Glutamatergic neuron (in vitro differentiated cells): ENCODE results near the gene PSD2. TPM values are rescaled to one million over a fixed set of nuclear protein-coding genes. Genes with fewer than 3 reads are reported as not detected.

Experiments used
- DNase-seq: peaks from one replicate; pipeline ENCODE4 v3.0.0; 2022
- H3K27ac Mint-ChIP-seq: one replicate; pipeline ENCODE4 v1.8.0; 2020; ENCODE audit warnings: mild to moderate bottlenecking, mixed read lengths, inconsistent platforms; ENCODE audit not compliant: unreplicated experiment
- H3K27me3 Mint-ChIP-seq: one replicate; pipeline ENCODE4 v1.8.0; 2020; ENCODE audit warnings: mild to moderate bottlenecking, moderate library complexity, mixed read lengths, inconsistent platforms; ENCODE audit not compliant: unreplicated experiment
- H3K36me3 Mint-ChIP-seq: one replicate; pipeline ENCODE4 v1.8.0; 2020; ENCODE audit warnings: mild to moderate bottlenecking, mixed read lengths, inconsistent platforms; ENCODE audit not compliant: unreplicated experiment
- H3K4me1 Mint-ChIP-seq: one replicate; pipeline ENCODE4 v1.8.0; 2020; ENCODE audit warnings: mild to moderate bottlenecking, low read depth, mixed read lengths, inconsistent platforms; ENCODE audit not compliant: unreplicated experiment
- H3K4me3 Mint-ChIP-seq: one replicate; pipeline ENCODE4 v1.8.0; 2020; ENCODE audit warnings: mild to moderate bottlenecking, mixed read lengths, inconsistent platforms; ENCODE audit not compliant: unreplicated experiment
- H3K9me3 Mint-ChIP-seq: one replicate; pipeline ENCODE4 v1.8.0; 2020; ENCODE audit warnings: mild to moderate bottlenecking, moderate library complexity, mixed read lengths, inconsistent platforms; ENCODE audit not compliant: unreplicated experiment
- CTCF ChIP-seq: fragments of 200-600 bp; sonication (generic); IDR thresholded peaks from one replicate; pipeline ENCODE4 v1.5.0; 2021; ENCODE audit not compliant: partially characterized antibody, unreplicated experiment
- total RNA-seq: library from RNA; stranded (reverse); fragmentation: NEBNext Ultra II Directional; extraction: Animal tissue kit (Norgen Biotek cat#: 25700); gene quantifications from one replicate; pipeline ENCODE4 v1.2.1, GENCODE V29; 2021; ENCODE audit not compliant: unreplicated experiment

Gene PSD2
- total RNA-seq, 1 donor from 2014 or later = 2.3 TPM

DNA sequence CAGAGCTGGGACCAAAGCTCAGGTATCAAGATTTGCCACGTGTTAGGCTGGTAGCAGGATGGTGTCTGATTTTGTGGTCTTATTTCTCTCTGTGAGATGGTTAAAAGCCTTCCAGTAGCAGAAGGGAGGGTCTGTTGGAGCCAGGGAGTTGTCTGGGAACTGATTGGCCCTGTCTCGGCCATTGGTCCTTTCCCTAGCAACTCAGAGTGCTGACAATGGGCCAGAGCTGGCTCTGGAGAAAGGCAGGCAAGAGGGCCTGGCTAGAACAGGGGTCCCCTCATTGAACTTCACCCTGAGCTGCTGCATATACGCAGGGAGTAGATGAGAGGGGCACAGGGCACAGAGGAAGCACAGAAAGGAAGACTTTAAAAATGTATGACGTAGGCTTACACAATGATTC is 92.8 kb downstream of the PSD2 start:
- H3K27me3 Mint-ChIP-seq = peaks cover 12% of the 10 kb centered on the region
- no peak for DNase-seq
- no peaks in the 10 kb centered on the region for H3K36me3 Mint-ChIP-seq
- no peak overlapping the region for H3K27ac Mint-ChIP-seq
- H3K4me3 Mint-ChIP-seq = no peak overlapping the region
- H3K4me1 Mint-ChIP-seq = peaks cover under 1% of the 10 kb centered on the region
- TF ChIP-seq CTCF = no peak
- H3K9me3 Mint-ChIP-seq = peaks cover 1% of the 10 kb centered on the region

DNA sequence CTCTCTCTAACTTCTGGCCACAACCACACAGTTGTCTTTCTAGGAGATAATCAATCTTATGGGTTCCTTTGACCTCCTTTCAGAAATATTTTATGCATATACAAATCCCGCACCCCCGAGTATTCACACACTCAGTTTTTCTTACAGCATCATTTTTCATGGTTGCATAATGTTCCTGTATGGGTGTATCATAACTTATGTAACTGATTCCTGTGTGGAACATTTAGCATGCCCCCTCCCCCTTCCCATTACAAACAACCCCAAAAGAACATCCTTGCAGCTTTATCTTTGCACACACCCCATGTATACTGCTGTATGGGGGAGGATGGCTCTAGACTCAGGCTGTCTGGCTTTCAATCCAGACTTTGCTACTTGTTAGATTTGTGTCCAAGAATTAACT is 93.8 kb downstream of the PSD2 start:
- H3K4me3 Mint-ChIP-seq = no peak overlapping the region
- no peak for DNase-seq
- TF ChIP-seq CTCF = no peak
- no peaks in the 10 kb centered on the region for H3K36me3 Mint-ChIP-seq
- H3K9me3 Mint-ChIP-seq = peaks cover under 1% of the 10 kb centered on the region
- H3K4me1 Mint-ChIP-seq = no peaks in the 10 kb centered on the region
- no peak overlapping the region for H3K27ac Mint-ChIP-seq
- peaks cover 5% of the 10 kb centered on the region for H3K27me3 Mint-ChIP-seq

GRCh38 chr5:139893873-139894272 is 98.3 kb downstream of the PSD2 start:
- peaks cover 9% of the 10 kb centered on the region for H3K27me3 Mint-ChIP-seq
- H3K36me3 Mint-ChIP-seq = no peaks in the 10 kb centered on the region

More at GRCh38 chr5:139893873-139894272, 98.3 kb downstream of the PSD2 start:
- no peak for DNase-seq
- H3K4me3 Mint-ChIP-seq = no peak overlapping the region
- no peak for TF ChIP-seq CTCF
- H3K4me1 Mint-ChIP-seq = no peaks in the 10 kb centered on the region
- peaks cover 2% of the 10 kb centered on the region for H3K9me3 Mint-ChIP-seq
- H3K27ac Mint-ChIP-seq = no peak overlapping the region

Other genes with a start within 250 kb of the PSD2 start
- gene UBE2D2, start 234.5 kb upstream of the PSD2 start, total RNA-seq = 188 TPM
- 130 TPM for gene CXXC5, start 147.5 kb upstream of the PSD2 start, total RNA-seq
- 0.81 TPM for gene NRG2, start 247.5 kb downstream of the PSD2 start, total RNA-seq